ACC112 (cell line): ENCODE measurements around the gene MADCAM1.

Source experiments
- H2AFZ ChIP-seq: fragments of 200-600 bp; sonication (generic); one replicate; pipeline ENCODE4 v1.6.0; 2017; ENCODE audit warnings: antibody characterized with exemption, low read length; ENCODE audit not compliant: unreplicated experiment
- H3K27ac ChIP-seq: fragments of 200-600 bp; sonication (generic); 2 replicates; pipeline ENCODE4 v1.5.1; 2014; ENCODE audit warnings: low read depth, mild to moderate bottlenecking, antibody characterized with exemption, low read length, moderate library complexity
- H3K27me3 ChIP-seq: fragments of 200-600 bp; sonication (generic); 2 replicates; pipeline ENCODE4 v1.6.1; 2014; ENCODE audit warnings: mild to moderate bottlenecking, antibody characterized with exemption, low read length, moderate library complexity, mixed read lengths; ENCODE audit not compliant: insufficient read depth
- H3K36me3 ChIP-seq: fragments of 200-600 bp; sonication (generic); 2 replicates; pipeline ENCODE4 v1.6.1; 2016; ENCODE audit warnings: mild to moderate bottlenecking, antibody characterized with exemption, low read length, moderate library complexity, mixed read lengths; ENCODE audit not compliant: insufficient read depth
- H3K4me1 ChIP-seq: fragments of 200-600 bp; sonication (generic); one replicate; pipeline ENCODE4 v1.6.1; 2016; ENCODE audit warnings: low read length, mixed read lengths; ENCODE audit not compliant: insufficient read depth, unreplicated experiment, control insufficient read depth
- H3K4me3 ChIP-seq: fragments of 200-600 bp; sonication (generic); 2 replicates; pipeline ENCODE4 v1.5.1; 2014; ENCODE audit warnings: mild to moderate bottlenecking, low read depth, low read length
- H3K79me2 ChIP-seq: fragments of 200-600 bp; sonication (generic); one replicate; pipeline ENCODE4 v1.6.0; 2016; ENCODE audit warnings: low read length; ENCODE audit not compliant: control insufficient read depth, unreplicated experiment, insufficient read depth

Gene MADCAM1

DNA sequence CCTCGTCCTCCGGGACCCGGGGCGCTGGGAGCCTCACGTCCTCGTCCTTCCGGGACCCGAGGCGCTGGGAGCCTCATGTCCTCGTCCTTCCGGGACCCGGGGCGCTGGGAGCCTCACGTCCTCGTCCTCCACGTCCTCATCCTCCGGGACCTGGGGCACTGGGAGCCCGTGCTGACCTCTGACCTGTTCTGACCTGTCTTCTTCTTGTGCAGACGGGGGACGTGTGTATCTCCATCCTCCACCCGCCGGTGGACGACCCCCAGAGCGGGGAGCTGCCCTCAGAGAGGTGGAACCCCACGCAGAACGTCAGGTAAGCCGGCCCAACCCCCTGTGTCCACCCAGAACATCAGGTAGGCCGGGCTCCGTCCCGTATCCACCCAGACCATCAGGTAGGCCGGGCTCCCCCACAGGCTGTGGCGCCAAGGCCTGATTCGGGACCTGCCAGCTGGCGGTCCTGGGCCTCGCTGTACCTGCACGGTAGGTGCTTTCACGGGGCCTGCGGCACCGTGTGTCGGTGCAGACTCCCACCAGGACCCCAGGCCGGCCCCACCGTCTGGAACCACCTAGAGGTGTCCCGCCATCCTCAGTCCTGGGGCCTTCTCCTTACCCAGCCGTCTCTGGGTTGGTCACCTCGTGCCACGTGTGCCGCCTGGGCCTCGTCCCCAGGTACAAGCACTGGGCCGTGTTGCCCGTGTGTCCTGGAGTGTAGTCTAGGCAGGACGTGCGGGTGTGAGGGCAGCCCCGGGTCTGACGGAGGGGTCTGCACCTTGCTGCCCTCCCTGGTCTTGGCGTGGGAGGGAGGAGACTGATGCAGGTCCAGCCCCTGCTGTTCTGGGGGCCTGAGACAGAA lies 40.0 kb downstream of the MADCAM1 start:
- H3K79me2 ChIP-seq, result peaks cover 35% of the 10 kb centered on the region
- H3K27me3 ChIP-seq, result no peaks in the 10 kb centered on the region
- H2AFZ ChIP-seq, result no peak overlapping the region
- H3K4me1 ChIP-seq, result peaks cover 8% of the 10 kb centered on the region
- no peak overlapping the region for H3K4me3 ChIP-seq
- H3K36me3 ChIP-seq, result no peaks in the 10 kb centered on the region
- H3K27ac ChIP-seq, result no peak overlapping the region

GRCh38 chr19:536881-537404 lies 40.7 kb downstream of the MADCAM1 start:
- Histone ChIP-seq H3K36me3 (no peaks in the 10 kb centered on the region), H3K27me3 (no peaks in the 10 kb centered on the region), H3K4me1 (peaks cover 8% of the 10 kb centered on the region), H3K27ac (no peak overlapping the region), H2AFZ (no peak overlapping the region), H3K79me2 (peaks cover 32% of the 10 kb centered on the region), H3K4me3 (no peak overlapping the region)

GRCh38 chr19:538641-539428 lies 42.5 kb downstream of the MADCAM1 start:
- Histone ChIP-seq H3K36me3 (no peaks in the 10 kb centered on the region), H3K27ac (no peak overlapping the region), H3K27me3 (no peaks in the 10 kb centered on the region)

GRCh38 chr19:539429-540030 lies 43.2 kb downstream of the MADCAM1 start:
- no peaks in the 10 kb centered on the region for H3K36me3 ChIP-seq
- no peaks in the 10 kb centered on the region for H3K4me1 ChIP-seq
- H3K4me3 ChIP-seq, result no peak overlapping the region
- H3K27me3 ChIP-seq, result no peaks in the 10 kb centered on the region
- no peak overlapping the region for H3K27ac ChIP-seq
- H3K79me2 ChIP-seq, result peaks cover 8% of the 10 kb centered on the region
- no peak overlapping the region for H2AFZ ChIP-seq

More at GRCh38 chr19:538641-539428, 42.5 kb downstream of the MADCAM1 start:
- Histone ChIP-seq H2AFZ (no peak overlapping the region), H3K4me3 (no peak overlapping the region), H3K79me2 (peaks cover 14% of the 10 kb centered on the region), H3K4me1 (peaks cover 4% of the 10 kb centered on the region)

DNA sequence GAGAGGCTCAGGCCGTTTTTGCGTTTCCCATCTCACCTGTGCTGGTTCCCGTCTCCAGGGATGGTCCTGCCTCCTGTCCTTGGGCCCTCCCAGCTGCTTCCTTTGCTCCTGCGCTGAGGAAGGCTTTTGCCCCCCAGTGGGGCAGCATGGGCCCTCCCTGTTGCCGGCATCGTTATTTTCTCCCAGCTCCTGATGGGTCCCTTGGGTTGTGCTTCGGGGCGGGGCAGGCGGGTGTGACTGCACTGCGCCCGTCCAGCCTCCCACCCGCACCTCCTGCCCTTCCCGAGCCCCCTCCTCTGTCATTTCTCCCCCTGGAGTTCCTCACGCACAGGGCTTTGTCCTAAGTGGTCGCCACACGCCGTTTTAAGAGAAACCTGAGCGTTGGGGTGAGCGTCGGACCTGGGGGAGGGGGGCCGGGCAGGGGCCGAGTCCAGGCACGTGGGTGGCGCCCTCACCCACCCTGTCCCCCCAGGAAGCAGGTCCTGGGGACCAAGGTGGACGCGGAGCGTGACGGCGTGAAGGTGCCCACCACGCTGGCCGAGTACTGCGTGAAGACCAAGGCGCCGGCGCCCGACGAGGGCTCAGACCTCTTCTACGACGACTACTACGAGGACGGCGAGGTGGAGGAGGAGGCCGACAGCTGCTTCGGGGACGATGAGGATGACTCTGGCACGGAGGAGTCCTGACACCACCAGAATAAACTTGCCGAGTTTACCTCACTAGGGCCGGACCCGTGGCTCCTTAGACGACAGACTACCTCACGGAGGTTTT lies 44.8 kb downstream of the MADCAM1 start:
- H3K36me3 ChIP-seq, result no peaks in the 10 kb centered on the region

GRCh38 chr19:541699-542098 lies 45.4 kb downstream of the MADCAM1 start:
- Histone ChIP-seq H3K36me3 (no peaks in the 10 kb centered on the region), H3K4me1 (no peaks in the 10 kb centered on the region), H2AFZ (no peak overlapping the region), H3K27me3 (no peaks in the 10 kb centered on the region), H3K27ac (no peak overlapping the region), H3K79me2 (no peaks in the 10 kb centered on the region), H3K4me3 (no peak overlapping the region)

More for the DNA sequence above, 44.8 kb downstream of the MADCAM1 start:
- H3K4me1 ChIP-seq, result no peaks in the 10 kb centered on the region
- H2AFZ ChIP-seq, result no peak overlapping the region
- no peaks in the 10 kb centered on the region for H3K27me3 ChIP-seq
- no peaks in the 10 kb centered on the region for H3K79me2 ChIP-seq
- no peak overlapping the region for H3K4me3 ChIP-seq
- H3K27ac ChIP-seq, result no peak overlapping the region

- Histone ChIP-seq H3K4me3 (no peak overlapping the region), H3K27ac (no peak overlapping the region), H3K36me3 (no peaks in the 10 kb centered on the region), H3K27me3 (no peaks in the 10 kb centered on the region), H2AFZ (no peak overlapping the region), H3K4me1 (no peaks in the 10 kb centered on the region), H3K79me2 (no peaks in the 10 kb centered on the region)
Measured at GRCh38 chr19:542173-542866, 46.0 kb downstream of the MADCAM1 start.

GRCh38 chr19:543910-544608 lies 47.8 kb downstream of the MADCAM1 start, which contains the start of gene GZMM:
Gene GZMM, plus strand, starts transcription at chr19:544053. Its CDS starts 19 bp downstream, at chr19:544072.
- H3K79me2 ChIP-seq, result no peaks in the 10 kb centered on the region
- no peak within 1 kb of the TSS for H3K27ac ChIP-seq
- no peak within 1 kb of the TSS for H2AFZ ChIP-seq
- no peaks in the 10 kb centered on the region for H3K27me3 ChIP-seq
- no peaks in the 10 kb centered on the region for H3K36me3 ChIP-seq
- H3K4me3 ChIP-seq, result no peak within 1 kb of the TSS
- H3K4me1 ChIP-seq, result no peaks in the 10 kb centered on the region

- no peaks in the 10 kb centered on the region for H3K79me2 ChIP-seq
- no peaks in the 10 kb centered on the region for H3K27me3 ChIP-seq
- H3K4me3 ChIP-seq, result no peak overlapping the region
- no peaks in the 10 kb centered on the region for H3K4me1 ChIP-seq
- no peak overlapping the region for H3K27ac ChIP-seq
- H3K36me3 ChIP-seq, result no peaks in the 10 kb centered on the region
- no peak overlapping the region for H2AFZ ChIP-seq
Measured at GRCh38 chr19:547117-547516, 50.8 kb downstream of the MADCAM1 start.
